MCF 10A (cell line): ENCODE results near the gene DNAJA3. TPM values are rescaled to one million over a fixed set of nuclear protein-coding genes. Genes with fewer than 3 reads are reported as not detected.

Experiments
- BruUV-seq: library from RNA; stranded (reverse); fragments of 400-500 nt; replicated peaks from 2 replicates; lab custom pipeline; 2021; lab: Mats Ljungman, UMichigan
- CTCF ChIA-PET: fragments of 300-600 bp; sonication (Branson Sonifier 250); formaldehyde crosslinking; extraction: SDS; loops from one replicate; lab custom pipeline; 2021; ENCODE audit warnings: antibody characterized with exemption, inconsistent platforms; lab: Yijun Ruan, JAX
- POLR2A ChIA-PET: fragments of 300-600, 350-650 bp; sonication (Branson Sonifier 250); formaldehyde crosslinking; extraction: SDS; loops from one replicate; lab custom pipeline; 2020; ENCODE audit warnings: antibody characterized with exemption, inconsistent platforms; lab: Yijun Ruan, JAX
- DNase-seq: peaks from one replicate; pipeline ENCODE4 v3.0.0-alpha.2; 2018; ENCODE audit not compliant: unreplicated experiment
- H3K27ac Mint-ChIP-seq: one replicate; pipeline ENCODE4 v1.8.0; 2022; ENCODE audit warnings: mild to moderate bottlenecking, low read depth, mixed read lengths; ENCODE audit not compliant: unreplicated experiment
- H3K27me3 Mint-ChIP-seq: one replicate; pipeline ENCODE4 v1.8.0; 2022; ENCODE audit warnings: mixed read lengths; ENCODE audit not compliant: insufficient read depth, unreplicated experiment
- H3K36me3 Mint-ChIP-seq: one replicate; pipeline ENCODE4 v1.8.0; 2022; ENCODE audit warnings: mild to moderate bottlenecking, moderate library complexity, mixed read lengths; ENCODE audit not compliant: insufficient read depth, unreplicated experiment
- H3K4me1 Mint-ChIP-seq: one replicate; pipeline ENCODE4 v1.8.0; 2022; ENCODE audit warnings: mixed read lengths; ENCODE audit not compliant: insufficient read depth, unreplicated experiment
- H3K4me3 Mint-ChIP-seq: one replicate; pipeline ENCODE4 v1.8.0; 2022; ENCODE audit warnings: mild to moderate bottlenecking, moderate library complexity, mixed read lengths; ENCODE audit not compliant: unreplicated experiment
- H3K9me3 Mint-ChIP-seq: one replicate; pipeline ENCODE4 v1.8.0; 2022; ENCODE audit warnings: mixed read lengths; ENCODE audit not compliant: unreplicated experiment
- CTCF ChIP-seq: fragments of 200-600 bp; IDR thresholded peaks from one replicate; pipeline ENCODE4 v1.8.0; 2022; ENCODE audit warnings: antibody characterized with exemption, mild to moderate bottlenecking; ENCODE audit not compliant: unreplicated experiment
- intact Hi-C: fragments of 100-400 bp; cut with micrococcal nuclease; formaldehyde crosslinking; loops from 2 replicates; pipeline ENCODE4 v1.14.1; 2022
- total RNA-seq: library from RNA; stranded (reverse); gene quantifications from 2 replicates; pipeline ENCODE4 v1.2.3, GENCODE V29; 2022

DNAJA3 gene
- total RNA-seq, 1 experiment from 2014 or later = 101 TPM

DNA sequence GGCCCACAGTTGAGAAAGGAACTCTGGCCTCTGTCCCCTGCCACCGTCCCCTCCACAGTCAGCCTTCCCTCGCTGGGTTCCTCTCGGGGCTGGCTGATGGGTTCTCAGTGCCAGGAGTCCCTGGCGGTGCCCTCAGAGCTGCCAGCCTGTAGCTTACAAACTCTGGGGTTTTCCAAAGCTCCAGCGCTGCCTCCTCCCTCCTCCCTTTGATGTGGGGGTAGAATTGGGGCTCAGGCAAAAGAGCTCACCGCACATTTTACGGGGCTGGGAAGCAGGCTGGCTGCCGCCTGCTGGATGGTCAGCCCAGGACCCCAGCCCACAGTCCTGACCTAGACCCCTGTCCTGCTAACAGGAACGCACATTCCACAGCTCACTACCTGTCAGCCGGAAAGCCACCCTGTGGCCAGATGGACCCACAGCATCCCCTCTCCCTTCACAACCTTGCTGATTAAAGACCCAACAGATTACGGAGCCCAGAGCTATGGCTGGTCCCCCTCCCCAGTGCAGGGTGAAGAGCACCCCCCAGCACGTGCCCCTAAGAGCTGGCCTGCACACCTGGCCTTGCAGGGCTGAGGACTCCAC lies 48.0 kb upstream of the DNAJA3 start:
- H3K27me3 Mint-ChIP-seq = no peaks in the 10 kb centered on the region
- H3K27ac Mint-ChIP-seq = no peak overlapping the region
- no peak for TF ChIP-seq CTCF
- no peak for DNase-seq
- no peaks in the 10 kb centered on the region for H3K9me3 Mint-ChIP-seq
- BruUV-seq = no TSS peak
- H3K4me1 Mint-ChIP-seq = peaks cover 26% of the 10 kb centered on the region
- POLR2A ChIA-PET = interaction anchor here (0.6 to 1.2 kb wide), 3 partner anchors 9 to 1357 kb away, joined by 3 to 4 read pairs (median 4); partner anchors contain the start of gene TNFRSF12A
- H3K4me3 Mint-ChIP-seq = no peak overlapping the region
- intact Hi-C loops = no loop called here
- peaks cover 6% of the 10 kb centered on the region for H3K36me3 Mint-ChIP-seq
- CTCF ChIA-PET = interaction anchor here (1.3 to 5.0 kb wide), 3 partner anchors 19 to 25 kb away, joined by 3 to 22 read pairs (median 17); no protein-coding TSS in a partner anchor

- POLR2A ChIA-PET = interaction anchor here (0.5 to 1.2 kb wide), 4 partner anchors 9 to 1358 kb away, joined by 3 to 4 read pairs (median 4); partner anchors contain the start of gene TNFRSF12A
- TF ChIP-seq CTCF = no peak
- H3K4me1 Mint-ChIP-seq = peaks cover 26% of the 10 kb centered on the region
- DNase-seq = no peak
- no peaks in the 10 kb centered on the region for H3K9me3 Mint-ChIP-seq
- H3K4me3 Mint-ChIP-seq = no peak overlapping the region
- no peak overlapping the region for H3K27ac Mint-ChIP-seq
- CTCF ChIA-PET = interaction anchor here (0.7 to 5.0 kb wide), 6 partner anchors 13 to 76 kb away, joined by 3 to 22 read pairs (median 4); no protein-coding TSS in a partner anchor
- no TSS peak for BruUV-seq
- peaks cover 6% of the 10 kb centered on the region for H3K36me3 Mint-ChIP-seq
- intact Hi-C loops = no loop called here
- H3K27me3 Mint-ChIP-seq = no peaks in the 10 kb centered on the region
Measured at GRCh38 chr16:4378161-4378666, 47.5 kb upstream of the DNAJA3 start.

DNA sequence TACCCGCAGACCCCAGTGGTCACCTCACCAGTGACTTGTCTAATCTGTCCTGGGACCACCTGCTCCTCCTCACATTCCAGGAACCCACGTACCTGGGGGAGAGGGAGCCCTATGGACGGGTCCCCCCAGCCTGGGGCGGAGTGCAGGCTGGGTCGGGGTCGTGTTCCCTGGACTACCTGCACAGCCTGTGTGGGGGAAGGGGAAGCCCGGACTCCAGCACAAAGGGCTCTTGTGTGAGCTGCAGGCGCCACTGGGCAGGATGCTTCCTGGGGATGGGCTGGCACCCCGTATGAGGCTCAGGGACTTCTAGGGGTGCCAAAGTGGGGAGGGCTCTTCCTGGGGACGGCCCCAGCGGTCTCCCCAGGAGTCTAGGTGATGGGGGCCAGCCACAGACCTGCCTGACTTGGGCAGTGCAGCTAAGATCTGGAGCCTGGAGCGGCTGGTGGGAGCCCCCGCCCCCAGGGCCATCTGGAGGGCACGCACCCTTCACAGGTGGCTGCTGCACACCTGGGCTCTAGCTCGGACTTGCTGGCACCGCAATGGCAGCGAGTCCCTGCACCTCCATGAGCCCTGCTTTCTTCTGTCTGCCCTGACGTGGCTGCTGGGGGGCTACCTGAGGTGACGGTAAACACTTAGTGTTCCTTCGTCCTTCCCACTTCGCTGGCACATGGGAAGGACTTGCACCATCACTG lies 46.5 kb upstream of the DNAJA3 start:
- Mint-ChIP-seq H3K4me3 (no peak overlapping the region), H3K27me3 (no peaks in the 10 kb centered on the region), H3K4me1 (peaks cover 20% of the 10 kb centered on the region), H3K27ac (no peak overlapping the region), H3K36me3 (peaks cover 6% of the 10 kb centered on the region), H3K9me3 (no peaks in the 10 kb centered on the region)
- intact Hi-C loops = no loop called here
- TF ChIP-seq CTCF = no peak
- ChIA-PET CTCF (interaction anchor here (0.7 to 3.2 kb wide), 5 partner anchors 12 to 77 kb away, joined by 3 to 17 read pairs (median 4); no protein-coding TSS in a partner anchor), POLR2A (no interaction called here)
- BruUV-seq = no TSS peak
- no peak for DNase-seq
